Upper lobe of left lung (tissue), 4 donors: ENCODE measurements around the gene GTF2F1.

Experiments
- CTCF ChIP-seq, 6 experiments: fragments of 450-650 bp in 4 of 6; fragments of 200-600 bp in 2 of 6; sonication (generic) in 2 of 6; IDR thresholded peaks; one replicate each; pipeline ENCODE4 v1.5.1; 2016 to 2019; ENCODE audit warnings: antibody characterized with exemption in 6 of 6
- EP300 ChIP-seq, 4 donors: sonication (generic); formaldehyde crosslinking; IDR thresholded peaks; one replicate each; pipeline ENCODE4 v1.5.1; 2017; ENCODE audit warnings: antibody characterized with exemption in 4 of 4, control low read depth in 2 of 4
- POLR2A ChIP-seq, 4 donors: fragments of 450-650 bp; IDR thresholded peaks; one replicate each; pipeline ENCODE4 v1.5.1; 2016 to 2017; ENCODE audit warnings: antibody characterized with exemption in 4 of 4, mild to moderate bottlenecking in 2 of 4
- POLR2AphosphoS5 ChIP-seq, 2 donors: sonication (generic); formaldehyde crosslinking; IDR thresholded peaks; one replicate each; pipeline ENCODE4 v1.5.1; 2017; ENCODE audit warnings: antibody characterized with exemption in 2 of 2

DNA sequence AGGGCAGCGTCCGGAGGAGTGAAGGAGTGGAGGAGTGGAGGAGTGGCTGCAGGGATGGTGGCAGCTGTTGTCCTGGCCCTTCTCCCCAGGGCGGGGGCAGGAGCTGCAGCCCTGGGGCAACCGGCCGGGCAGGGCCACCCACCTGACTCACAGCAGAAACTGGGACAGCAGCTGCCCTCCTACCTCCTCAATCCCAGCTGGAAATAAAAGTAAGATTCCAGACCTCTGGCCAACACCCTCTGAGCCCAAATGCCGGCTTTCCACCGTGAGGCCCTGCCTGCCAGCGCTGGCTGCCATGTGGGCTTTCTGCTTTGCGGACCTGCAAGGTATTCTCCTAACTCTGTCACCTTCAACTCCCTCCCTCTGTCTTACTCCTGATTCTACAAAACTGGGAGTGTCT is 35.0 kb downstream of the GTF2F1 start:
- TF ChIP-seq CTCF (IDR thresholded peaks at IDR 0.05) (no peak), POLR2A (IDR thresholded peaks at IDR 0.05) (no peak), POLR2AphosphoS5 (IDR thresholded peaks at IDR 0.05) (no peak), EP300 (IDR thresholded peaks at IDR 0.05) (no peak)
